Retinal pigment epithelial cell (primary cell): Measurements from ENCODE around the gene ZNF821.
"Not testable (repeated sequence)": the region's sequence is repeated elsewhere in the genome, so short reads cannot be mapped to it uniquely, and the experiment has no call there.

Experiments
- DNase-seq: peaks from one replicate; pipeline ENCODE4 v3.0.0-alpha.2; 2010; ENCODE audit warnings: low read depth
- H3K4me3 ChIP-seq: 2 replicates; pipeline ENCODE4 v1.5.1; 2011; ENCODE audit warnings: mild to moderate bottlenecking, low read length, control low read depth, moderate library complexity
- TF ChIP-seq, protein P1 (sequence below): conservative IDR thresholded peaks from 2 replicates; pipeline ENCODE4 v1.5.1; 2011; ENCODE audit warnings: low read depth, low read length, control low read depth, inconsistent platforms

ZNF821 gene

DNA sequence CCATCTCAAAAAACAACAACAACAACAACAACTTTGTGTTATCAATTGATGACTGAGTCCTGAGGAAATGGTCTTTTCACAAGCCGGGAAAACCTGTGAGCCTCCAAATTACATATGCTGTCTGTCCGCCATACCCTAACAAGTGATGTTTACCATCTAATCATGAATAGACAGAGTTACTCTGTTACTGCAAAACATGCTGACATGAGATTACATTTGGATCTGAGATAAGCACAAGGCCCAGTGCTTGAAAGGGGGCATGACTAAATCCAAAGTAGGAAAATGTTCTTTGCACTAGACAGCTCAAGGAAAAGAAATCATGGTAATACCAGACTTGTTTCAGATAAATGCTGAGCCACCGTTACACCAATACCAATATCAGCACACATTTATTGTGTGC, 46.8 kb downstream of the ZNF821 start:
- TF ChIP-seq, protein P1, sequence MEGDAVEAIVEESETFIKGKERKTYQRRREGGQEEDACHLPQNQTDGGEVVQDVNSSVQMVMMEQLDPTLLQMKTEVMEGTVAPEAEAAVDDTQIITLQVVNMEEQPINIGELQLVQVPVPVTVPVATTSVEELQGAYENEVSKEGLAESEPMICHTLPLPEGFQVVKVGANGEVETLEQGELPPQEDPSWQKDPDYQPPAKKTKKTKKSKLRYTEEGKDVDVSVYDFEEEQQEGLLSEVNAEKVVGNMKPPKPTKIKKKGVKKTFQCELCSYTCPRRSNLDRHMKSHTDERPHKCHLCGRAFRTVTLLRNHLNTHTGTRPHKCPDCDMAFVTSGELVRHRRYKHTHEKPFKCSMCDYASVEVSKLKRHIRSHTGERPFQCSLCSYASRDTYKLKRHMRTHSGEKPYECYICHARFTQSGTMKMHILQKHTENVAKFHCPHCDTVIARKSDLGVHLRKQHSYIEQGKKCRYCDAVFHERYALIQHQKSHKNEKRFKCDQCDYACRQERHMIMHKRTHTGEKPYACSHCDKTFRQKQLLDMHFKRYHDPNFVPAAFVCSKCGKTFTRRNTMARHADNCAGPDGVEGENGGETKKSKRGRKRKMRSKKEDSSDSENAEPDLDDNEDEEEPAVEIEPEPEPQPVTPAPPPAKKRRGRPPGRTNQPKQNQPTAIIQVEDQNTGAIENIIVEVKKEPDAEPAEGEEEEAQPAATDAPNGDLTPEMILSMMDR: no peak
- DNase-seq: no peak
- no peak overlapping the region for H3K4me3 ChIP-seq

DNA sequence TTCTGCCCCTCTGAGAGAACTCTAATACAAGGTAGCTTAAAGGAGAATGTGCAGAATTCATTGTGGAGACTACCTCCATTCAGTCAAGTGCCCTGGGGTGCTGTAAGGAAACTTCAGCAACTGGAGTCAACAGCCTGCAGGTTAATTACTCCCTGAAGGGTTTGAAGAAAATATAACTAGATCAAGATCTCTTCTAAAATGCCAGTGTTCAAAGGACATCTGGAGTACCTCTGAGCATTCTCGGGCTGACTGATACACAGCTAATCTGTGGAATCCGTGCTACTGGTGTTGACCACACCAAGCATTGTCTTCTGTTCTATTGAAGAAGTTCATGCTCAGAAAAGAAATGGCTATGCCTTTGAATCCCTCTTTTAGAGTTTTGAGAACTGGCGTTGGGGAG, 49.7 kb downstream of the ZNF821 start:
- TF ChIP-seq, protein P1: no peak
- no peak overlapping the region for H3K4me3 ChIP-seq
- DNase-seq: no peak

DNA sequence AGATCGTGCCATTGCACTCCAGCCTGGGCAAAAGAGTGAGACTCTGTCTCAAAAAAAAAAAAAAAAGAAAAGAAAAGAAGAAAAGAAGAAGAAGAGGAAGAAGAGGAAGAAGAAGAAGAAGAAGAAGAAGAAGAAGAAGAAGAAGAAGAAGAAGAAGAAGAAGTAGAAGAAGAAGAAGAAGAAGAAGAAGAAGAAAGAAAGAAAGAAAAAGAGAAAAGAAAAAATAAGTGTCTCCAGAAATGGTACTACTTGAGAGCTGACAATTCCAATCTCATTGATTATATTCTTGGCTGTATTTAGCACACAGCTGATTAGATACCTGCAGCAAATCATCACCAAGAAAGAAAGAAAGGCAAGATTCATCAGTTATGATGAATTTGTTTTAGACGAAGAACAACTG, 51.9 kb downstream of the ZNF821 start:
- H3K4me3 ChIP-seq, DNase-seq: not testable (repeated sequence)

DNA sequence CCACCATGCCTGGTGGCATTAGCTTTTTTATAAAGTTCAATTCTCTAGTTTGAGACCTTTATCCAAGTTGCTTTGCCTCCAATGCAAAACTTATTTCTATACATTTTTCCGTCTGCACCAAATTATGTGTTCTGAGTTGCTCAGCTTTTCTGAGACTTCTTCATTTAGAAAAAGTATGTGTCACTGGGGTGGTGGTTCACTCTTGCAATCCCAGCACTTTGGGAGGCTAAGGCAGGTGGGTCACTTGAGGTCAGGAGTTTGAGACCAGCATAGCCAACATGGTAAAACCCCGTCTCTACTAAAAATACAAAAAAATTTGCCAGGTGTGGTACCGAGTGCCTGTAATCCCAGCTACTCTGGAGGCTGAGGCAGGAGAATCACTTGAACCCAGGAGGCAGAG, 52.3 kb downstream of the ZNF821 start:
- H3K4me3 ChIP-seq, DNase-seq: not testable (repeated sequence)

DNA sequence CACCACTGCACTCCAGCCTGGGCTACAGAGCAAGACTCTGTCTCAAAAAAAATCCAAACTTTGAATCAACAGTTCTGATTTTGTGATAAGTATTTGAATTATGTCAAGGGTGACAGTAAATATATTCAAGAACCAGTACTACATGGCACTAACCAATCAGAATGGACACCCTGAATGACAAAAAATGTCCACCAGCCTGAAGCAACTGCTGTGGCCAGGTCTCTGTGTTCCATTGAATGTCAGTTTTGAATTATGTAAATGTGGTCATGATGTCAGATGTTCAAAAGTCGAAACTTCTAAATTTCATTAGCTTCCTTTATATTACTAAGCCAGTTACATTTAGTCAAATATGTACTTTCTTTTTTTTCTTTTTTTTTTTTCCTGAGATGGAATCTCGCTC, 53.6 kb downstream of the ZNF821 start:
- TF ChIP-seq, protein P1: no peak
- H3K4me3 ChIP-seq: no peak overlapping the region
- DNase-seq: no peak

DNA sequence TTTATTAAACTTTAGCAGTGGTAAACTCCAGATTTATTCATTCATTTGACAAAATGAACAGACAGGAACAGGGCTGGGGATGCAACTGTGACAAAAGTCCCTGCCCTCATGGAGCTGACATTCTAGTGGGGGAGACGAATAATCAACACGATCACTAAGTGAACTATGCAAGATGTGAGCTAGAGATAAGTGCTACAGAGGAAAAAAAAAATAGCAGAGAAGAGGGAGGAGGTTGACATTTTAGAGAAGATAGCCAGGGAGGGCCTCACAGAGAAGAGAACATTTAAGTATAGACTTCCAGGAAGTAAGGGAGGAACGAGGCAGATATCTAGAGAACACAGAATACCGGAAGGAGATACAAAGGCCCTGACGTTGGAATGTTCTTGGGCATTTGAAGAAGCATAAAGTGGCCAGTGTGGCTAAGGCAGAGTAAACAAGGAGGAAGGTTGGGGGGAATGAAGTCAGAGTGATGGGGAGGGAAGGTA, 57.4 kb downstream of the ZNF821 start:
- no peak for DNase-seq
- no peak overlapping the region for H3K4me3 ChIP-seq
- TF ChIP-seq, protein P1: no peak

DNA sequence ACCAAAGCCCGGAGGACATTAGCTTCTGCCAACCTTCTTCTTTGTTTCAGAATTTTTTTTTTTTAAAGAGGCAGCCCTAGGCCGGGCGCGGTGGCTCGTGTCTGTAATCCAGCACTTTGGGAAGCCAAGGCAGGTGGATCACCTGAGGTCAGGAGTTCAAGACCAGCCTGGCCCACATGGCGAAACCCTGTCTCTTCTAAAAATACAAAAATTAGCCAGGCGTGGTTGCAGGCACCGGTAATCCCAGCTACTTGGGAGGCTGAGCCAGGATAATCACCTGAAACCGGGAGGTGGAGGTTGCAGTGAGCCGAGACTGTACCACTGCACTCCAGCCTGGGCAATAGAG, 66.9 kb downstream of the ZNF821 start:
- DNase-seq, H3K4me3 ChIP-seq: not testable (repeated sequence)

DNA sequence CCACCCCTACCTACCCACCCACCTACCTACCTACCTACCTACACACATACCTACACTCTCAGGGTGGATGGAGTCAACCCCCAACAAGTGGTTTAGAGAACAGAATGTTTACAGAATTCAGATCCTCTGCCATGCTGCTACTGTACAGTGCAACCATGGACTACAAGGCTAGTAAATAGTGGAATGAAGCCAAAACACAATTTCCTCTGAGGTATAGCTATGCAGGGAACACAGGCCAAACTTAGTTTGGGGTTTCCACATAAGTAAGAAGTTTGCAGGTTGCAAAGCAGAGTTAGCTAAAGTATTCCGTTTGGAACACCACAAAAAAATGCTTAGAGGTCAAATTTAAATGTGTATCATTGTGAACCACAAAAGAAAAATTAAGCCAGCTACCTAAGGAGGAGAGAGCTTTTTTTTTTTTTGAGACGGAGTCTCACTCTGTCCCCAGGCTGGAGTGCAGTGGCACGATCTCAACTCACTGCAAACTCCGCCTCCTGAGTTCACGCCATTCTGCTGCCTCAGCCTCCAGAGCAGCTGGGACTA, 72.7 kb downstream of the ZNF821 start:
- TF ChIP-seq, protein P1: no peak
- H3K4me3 ChIP-seq: no peak overlapping the region
- DNase-seq: no peak

DNA sequence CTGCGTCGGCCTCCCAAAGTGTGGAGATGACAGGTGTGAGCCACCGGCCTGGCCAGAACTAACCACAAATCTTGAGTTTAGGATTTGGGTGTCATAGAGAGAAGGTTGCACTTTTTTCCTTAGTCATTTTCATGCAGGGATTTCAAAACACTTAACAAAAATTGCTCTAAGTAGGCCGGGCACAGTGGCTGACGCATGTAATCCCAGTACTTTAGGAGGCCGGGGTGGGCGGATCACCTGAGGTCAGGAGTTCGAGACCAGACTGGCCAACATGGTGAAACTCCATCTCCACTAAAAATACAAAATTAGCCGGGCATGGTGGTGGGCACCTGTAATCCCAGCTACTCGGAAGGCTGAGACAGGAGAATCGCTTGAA, 73.8 kb downstream of the ZNF821 start:
- DNase-seq, H3K4me3 ChIP-seq: not testable (repeated sequence)
